GM12878 (cell line): Measurements from ENCODE around the gene PALLD.

ENCODE experiments used
- CBX5 ChIP-seq: sonication (generic); IDR thresholded peaks from 2 replicates; pipeline ENCODE4 v1.6.1; 2016; ENCODE audit warnings: low read depth, moderate library complexity, mild to moderate bottlenecking, inconsistent platforms
- CEBPB ChIP-seq, 2 experiments: fragments of 150-350 bp in 1 of 2; IDR thresholded peaks; 2 replicates each; pipeline ENCODE4 v1.6.1; 2012 to 2014; ENCODE audit warnings: low read depth in 2 of 2, low read length in 2 of 2, borderline replicate concordance in 1 of 2, inconsistent platforms in 1 of 2
- CREB1 ChIP-seq: IDR thresholded peaks from 2 replicates; pipeline ENCODE4 v1.6.1; 2012; ENCODE audit warnings: low read depth, mild to moderate bottlenecking, inconsistent platforms
- EED ChIP-seq: sonication (generic); IDR thresholded peaks from 2 replicates; pipeline ENCODE4 v1.6.1; 2016; ENCODE audit warnings: antibody characterized with exemption, low read depth
- ELK1 ChIP-seq: IDR thresholded peaks from 2 replicates; pipeline ENCODE4 v1.6.1; 2012; ENCODE audit warnings: low read depth, low read length, improper control_type of control experiment
- FOXM1 ChIP-seq: IDR thresholded peaks from 2 replicates; pipeline ENCODE4 v1.6.1; 2012; ENCODE audit warnings: low read depth, mild to moderate bottlenecking, inconsistent platforms, low read length, moderate library complexity
- MXI1 ChIP-seq: fragments of 150-350 bp; IDR thresholded peaks from 2 replicates; pipeline ENCODE4 v1.6.1; 2011; ENCODE audit warnings: low read depth, mild to moderate bottlenecking, inconsistent platforms, low read length, improper control_type of control experiment
- SMC3 ChIP-seq: IDR thresholded peaks from 2 replicates; pipeline ENCODE4 v1.6.1; 2011; ENCODE audit warnings: low read length, improper control_type of control experiment, borderline replicate concordance
- YY1 ChIP-seq: IDR thresholded peaks from 2 replicates; pipeline ENCODE4 v1.6.1; 2011; ENCODE audit warnings: low read depth, mild to moderate bottlenecking, low read length
- ZNF217 ChIP-seq: fragments of 450-650 bp; IDR thresholded peaks from 2 replicates; pipeline ENCODE4 v1.6.1; 2017; ENCODE audit warnings: antibody characterized with exemption, mild to moderate bottlenecking
- ZZZ3 ChIP-seq: IDR thresholded peaks from 2 replicates; pipeline ENCODE4 v1.6.1; 2011; ENCODE audit warnings: low read depth; ENCODE audit not compliant: control insufficient read depth, insufficient read length
- TF ChIP-seq, protein P1 (sequence below), 3 experiments: IDR thresholded peaks in 2 of 3; conservative IDR thresholded peaks in 1 of 3; 2 replicates each; pipeline ENCODE4 v1.5.1; 2011; ENCODE audit warnings: low read depth in 3 of 3, low read length in 3 of 3, mild to moderate bottlenecking in 3 of 3, control low read depth in 2 of 3, moderate library complexity in 2 of 3, inconsistent platforms in 1 of 3, mixed read lengths in 1 of 3; ENCODE audit not compliant: control insufficient read depth in 2 of 3, insufficient read depth in 1 of 3; ENCODE audit errors: extremely low read depth in 1 of 3

DNA sequence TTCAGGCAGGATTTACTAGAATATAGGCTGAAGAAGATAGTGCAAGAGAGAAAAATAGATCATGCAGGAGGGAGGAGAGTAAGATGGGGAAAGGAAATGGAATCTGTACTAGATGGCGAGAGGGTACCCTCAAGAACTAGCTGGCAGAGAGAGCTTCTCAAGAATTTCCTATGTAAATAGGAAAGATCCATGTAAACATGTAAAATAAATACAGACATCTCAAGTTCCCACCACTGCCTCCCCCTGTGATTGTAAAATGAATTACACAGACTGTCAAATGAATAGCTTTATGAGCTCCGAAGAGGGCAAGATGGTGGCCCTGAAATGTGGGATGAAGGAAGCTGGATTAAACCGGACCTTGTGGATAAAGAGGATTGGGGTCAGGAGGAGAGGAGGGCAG is 178.0 kb downstream of the PALLD start:
- TF ChIP-seq CEBPB (IDR thresholded peaks at IDR 0.05; ENCODE audit: borderline replicate concordance in 1 of 2, low read depth in 2 of 2, low read length in 2 of 2) = no peak
- TF ChIP-seq, protein P1, sequence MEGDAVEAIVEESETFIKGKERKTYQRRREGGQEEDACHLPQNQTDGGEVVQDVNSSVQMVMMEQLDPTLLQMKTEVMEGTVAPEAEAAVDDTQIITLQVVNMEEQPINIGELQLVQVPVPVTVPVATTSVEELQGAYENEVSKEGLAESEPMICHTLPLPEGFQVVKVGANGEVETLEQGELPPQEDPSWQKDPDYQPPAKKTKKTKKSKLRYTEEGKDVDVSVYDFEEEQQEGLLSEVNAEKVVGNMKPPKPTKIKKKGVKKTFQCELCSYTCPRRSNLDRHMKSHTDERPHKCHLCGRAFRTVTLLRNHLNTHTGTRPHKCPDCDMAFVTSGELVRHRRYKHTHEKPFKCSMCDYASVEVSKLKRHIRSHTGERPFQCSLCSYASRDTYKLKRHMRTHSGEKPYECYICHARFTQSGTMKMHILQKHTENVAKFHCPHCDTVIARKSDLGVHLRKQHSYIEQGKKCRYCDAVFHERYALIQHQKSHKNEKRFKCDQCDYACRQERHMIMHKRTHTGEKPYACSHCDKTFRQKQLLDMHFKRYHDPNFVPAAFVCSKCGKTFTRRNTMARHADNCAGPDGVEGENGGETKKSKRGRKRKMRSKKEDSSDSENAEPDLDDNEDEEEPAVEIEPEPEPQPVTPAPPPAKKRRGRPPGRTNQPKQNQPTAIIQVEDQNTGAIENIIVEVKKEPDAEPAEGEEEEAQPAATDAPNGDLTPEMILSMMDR (IDR thresholded peaks at IDR 0.05 in 2 of 3, conservative IDR thresholded peaks at IDR 0.05 in 1 of 3; ENCODE audit: control insufficient read depth in 2 of 3, extremely low read depth in 1 of 3, insufficient read depth in 1 of 3, low read depth in 3 of 3, low read length in 3 of 3) = no peak
- TF ChIP-seq ZNF217 = no peak
- no peak for TF ChIP-seq FOXM1
- TF ChIP-seq ELK1 = no peak
- no peak for TF ChIP-seq CREB1
- TF ChIP-seq CBX5 = no peak
- no peak for TF ChIP-seq EED
- TF ChIP-seq ZZZ3 = no peak
- no peak for TF ChIP-seq YY1
- TF ChIP-seq MXI1 = no peak
- TF ChIP-seq SMC3 = no peak
